ENCODE data around the gene COMMD8.
"Not testable (repeated sequence)": the region's sequence is repeated elsewhere in the genome, so short reads cannot be mapped to it uniquely, and the experiment has no call there.

Gene COMMD8
- 5.6 to 10.8 reads per million in 2 donors for total RNA-seq

- peak; percentile 89 to 98 (median 96) for DNase-seq
Observed at GRCh38 chr4:47463235-47463956, at the start of gene COMMD8. Gene COMMD8 (minus strand): TSS chr4:47463702. CDS start chr4:47463651, 51 bp downstream.

- peak in 1 of 5 experiments; percentile 23 for DNase-seq
Observed at GRCh38 chr4:47510506-47511143, 47.1 kb upstream of the COMMD8 start.

- no peak for DNase-seq
Observed at GRCh38 chr4:47505666-47506065, 42.2 kb upstream of the COMMD8 start.

- no peak for DNase-seq
Observed at GRCh38 chr4:47505147-47505546, 41.6 kb upstream of the COMMD8 start.

GRCh38 chr4:47500776-47501175 lies 37.3 kb upstream of the COMMD8 start:
- DNase-seq, result no peak

- DNase-seq, result no peak
Observed at GRCh38 chr4:47499700-47500099, 36.2 kb upstream of the COMMD8 start.

- peak in 1 of 5 experiments; percentile 31 for DNase-seq
Observed at GRCh38 chr4:47498899-47499298, 35.4 kb upstream of the COMMD8 start.

- DNase-seq, result no peak
Observed at GRCh38 chr4:47494124-47494430, 30.6 kb upstream of the COMMD8 start.

GRCh38 chr4:47493238-47494123 lies 30.0 kb upstream of the COMMD8 start:
- no peak for DNase-seq

- DNase-seq, result peak in 1 of 5 experiments; percentile 38
Observed at GRCh38 chr4:47490550-47490949, 27.0 kb upstream of the COMMD8 start.

GRCh38 chr4:47488706-47489105 lies 25.2 kb upstream of the COMMD8 start:
- DNase-seq, result no peak

GRCh38 chr4:47486727-47487126 lies 23.2 kb upstream of the COMMD8 start:
- DNase-seq, result not testable (repeated sequence)

- DNase-seq, result no peak
Observed at GRCh38 chr4:47486231-47486673, 22.8 kb upstream of the COMMD8 start.

GRCh38 chr4:47485768-47486167 lies 22.3 kb upstream of the COMMD8 start:
- DNase-seq, result peak in 1 of 5 experiments; percentile 8

- DNase-seq, result peak; percentile 45 to 79 (median 62)
Observed at GRCh38 chr4:47485047-47485692, 21.7 kb upstream of the COMMD8 start, which contains the start of gene ATP10D. Gene ATP10D (plus strand): TSS chr4:47485275. CDS start chr4:47512541, 27,266 bp downstream.

GRCh38 chr4:47484168-47484567 lies 20.7 kb upstream of the COMMD8 start:
- no peak for DNase-seq

- DNase-seq, result no peak
Observed at GRCh38 chr4:47483745-47484144, 20.2 kb upstream of the COMMD8 start.

- peak in 1 of 5 experiments; percentile 51 for DNase-seq
Observed at GRCh38 chr4:47482326-47482725, 18.8 kb upstream of the COMMD8 start.

- DNase-seq, result no peak
Observed at GRCh38 chr4:47478804-47479203, 15.3 kb upstream of the COMMD8 start.

- DNase-seq, result no peak
Observed at GRCh38 chr4:47475411-47475810, 11.9 kb upstream of the COMMD8 start.

GRCh38 chr4:47474799-47475198 lies 11.3 kb upstream of the COMMD8 start:
- DNase-seq, result no peak

GRCh38 chr4:47473141-47473750 lies 9.7 kb upstream of the COMMD8 start:
- no peak for DNase-seq

Measured in T-helper 2 cell (primary cell).